Stimulated activated effector memory CD8-positive, alpha-beta T cell treated with anti-CD3 and anti-CD28 coated beads, Interleukin-12 subunit alpha, Interleukin-12 subunit beta, amount 100 ng/mL, for 72 hours (primary cell): ENCODE results near the gene AKAP8L.
"Not testable (repeated sequence)": the region's sequence is repeated elsewhere in the genome, so short reads cannot be mapped to it uniquely, and the experiment has no call there.

Source experiments
- ATAC-seq: fragments of 150-1000 bp; cut with Tn5 transposase; 2 replicates; pipeline ENCODE4 v1.10.0; 2021
- DNase-seq, 2 donors: peaks; one replicate each; pipeline ENCODE4 v3.0.0; 2021 to 2022; ENCODE audit warnings: low spot score in 2 of 2
- H3K27ac Mint-ChIP-seq: one replicate; pipeline ENCODE4 v1.8.0; 2022; ENCODE audit warnings: mild to moderate bottlenecking, mixed read lengths
- H3K36me3 Mint-ChIP-seq: one replicate; pipeline ENCODE4 v1.8.0; 2022; ENCODE audit warnings: mild to moderate bottlenecking, mixed read lengths
- H3K4me1 Mint-ChIP-seq: one replicate; pipeline ENCODE4 v1.8.0; 2022; ENCODE audit warnings: mixed read lengths
- H3K4me3 Mint-ChIP-seq: one replicate; pipeline ENCODE4 v1.8.0; 2022; ENCODE audit warnings: mild to moderate bottlenecking, mixed read lengths
- H3K9me3 Mint-ChIP-seq: one replicate; pipeline ENCODE4 v1.8.0; 2022; ENCODE audit warnings: mixed read lengths

Gene AKAP8L

GRCh38 chr19:15371786-15372380, 46.9 kb downstream of the AKAP8L start:
- Mint-ChIP-seq H3K4me1 (peaks cover 30% of the 10 kb centered on the region), H3K36me3 (peaks cover 96% of the 10 kb centered on the region), H3K4me3 (no peak overlapping the region), H3K27ac (no peak overlapping the region), H3K9me3 (no peaks in the 10 kb centered on the region)
- ATAC-seq (no peak), DNase-seq (no peak)

- peaks cover 26% of the 10 kb centered on the region for H3K4me1 Mint-ChIP-seq
- H3K9me3 Mint-ChIP-seq = no peaks in the 10 kb centered on the region
- H3K4me3 Mint-ChIP-seq = no peak overlapping the region
- ATAC-seq (no peak), DNase-seq (no peak)
- no peak overlapping the region for H3K27ac Mint-ChIP-seq
- H3K36me3 Mint-ChIP-seq = peaks cover 97% of the 10 kb centered on the region
These were observed 47.7 kb downstream of the AKAP8L start for GRCh38 chr19:15371119-15371518.

GRCh38 chr19:15369594-15369891, 49.2 kb downstream of the AKAP8L start:
- no peak overlapping the region for H3K4me3 Mint-ChIP-seq
- ATAC-seq = no peak
- H3K4me1 Mint-ChIP-seq = peaks cover 26% of the 10 kb centered on the region
- peaks cover 100% of the 10 kb centered on the region for H3K36me3 Mint-ChIP-seq
- no peaks in the 10 kb centered on the region for H3K9me3 Mint-ChIP-seq
- no peak for DNase-seq
- no peak overlapping the region for H3K27ac Mint-ChIP-seq

GRCh38 chr19:15368798-15369593, 49.8 kb downstream of the AKAP8L start:
- DNase-seq = no peak
- Mint-ChIP-seq H3K4me3 (no peak overlapping the region), H3K27ac (peak overlapping the region; percentile 50), H3K36me3 (peaks cover 100% of the 10 kb centered on the region), H3K4me1 (peaks cover 26% of the 10 kb centered on the region), H3K9me3 (no peaks in the 10 kb centered on the region)
- no peak for ATAC-seq

- no peaks in the 10 kb centered on the region for H3K9me3 Mint-ChIP-seq
- H3K36me3 Mint-ChIP-seq = peaks cover 97% of the 10 kb centered on the region
- ATAC-seq (no peak), DNase-seq (no peak)
- H3K4me3 Mint-ChIP-seq = no peak overlapping the region
- H3K27ac Mint-ChIP-seq = peak overlapping the region; percentile 50
- H3K4me1 Mint-ChIP-seq = peaks cover 17% of the 10 kb centered on the region
These were observed 50.6 kb downstream of the AKAP8L start for GRCh38 chr19:15368051-15368632.

- no peak overlapping the region for H3K27ac Mint-ChIP-seq
- DNase-seq (no peak), ATAC-seq (no peak)
- no peak overlapping the region for H3K4me3 Mint-ChIP-seq
- H3K36me3 Mint-ChIP-seq = peaks cover 96% of the 10 kb centered on the region
- peaks cover 11% of the 10 kb centered on the region for H3K4me1 Mint-ChIP-seq
- H3K9me3 Mint-ChIP-seq = no peaks in the 10 kb centered on the region
These were observed 51.3 kb downstream of the AKAP8L start for GRCh38 chr19:15367439-15367838.

- ATAC-seq = peak; percentile 26
- Mint-ChIP-seq H3K9me3 (no peaks in the 10 kb centered on the region), H3K36me3 (peaks cover 96% of the 10 kb centered on the region), H3K4me1 (peaks cover 18% of the 10 kb centered on the region), H3K27ac (no peak overlapping the region), H3K4me3 (no peak overlapping the region)
- no peak for DNase-seq
These were observed 53.5 kb downstream of the AKAP8L start for GRCh38 chr19:15365264-15365663.

- H3K4me1 Mint-ChIP-seq = peaks cover 22% of the 10 kb centered on the region
- H3K27ac Mint-ChIP-seq, H3K9me3 Mint-ChIP-seq: not testable (repeated sequence)
These were observed 55.0 kb downstream of the AKAP8L start for GRCh38 chr19:15363791-15364190.

GRCh38 chr19:15363048-15363447, 55.7 kb downstream of the AKAP8L start:
- ATAC-seq, H3K27ac Mint-ChIP-seq, H3K9me3 Mint-ChIP-seq, H3K4me3 Mint-ChIP-seq, DNase-seq: not testable (repeated sequence)
- Mint-ChIP-seq H3K36me3 (peaks cover 96% of the 10 kb centered on the region), H3K4me1 (peaks cover 16% of the 10 kb centered on the region)

More at GRCh38 chr19:15363791-15364190, 55.0 kb downstream of the AKAP8L start:
- peaks cover 96% of the 10 kb centered on the region for H3K36me3 Mint-ChIP-seq
- not testable (repeated sequence) for H3K4me3 Mint-ChIP-seq, ATAC-seq, DNase-seq

GRCh38 chr19:15360015-15360414, 58.8 kb downstream of the AKAP8L start:
- peaks cover 96% of the 10 kb centered on the region for H3K36me3 Mint-ChIP-seq
- peak; percentile 85 for ATAC-seq
- H3K4me3 Mint-ChIP-seq, DNase-seq, H3K9me3 Mint-ChIP-seq: not testable (repeated sequence)
- H3K27ac Mint-ChIP-seq = peak overlapping the region; percentile 48
- peaks cover 16% of the 10 kb centered on the region for H3K4me1 Mint-ChIP-seq

- Mint-ChIP-seq H3K9me3 (no peaks in the 10 kb centered on the region), H3K4me1 (peaks cover 16% of the 10 kb centered on the region), H3K4me3 (no peak overlapping the region), H3K27ac (peak overlapping the region; percentile 48), H3K36me3 (peaks cover 96% of the 10 kb centered on the region)
- DNase-seq = no peak
- ATAC-seq = no peak
These were observed 59.9 kb downstream of the AKAP8L start for GRCh38 chr19:15358918-15359317.

GRCh38 chr19:15357906-15358305, 60.9 kb downstream of the AKAP8L start:
- no peaks in the 10 kb centered on the region for H3K9me3 Mint-ChIP-seq
- peaks cover 16% of the 10 kb centered on the region for H3K4me1 Mint-ChIP-seq
- H3K27ac Mint-ChIP-seq = peak overlapping the region; percentile 48
- H3K36me3 Mint-ChIP-seq = peaks cover 100% of the 10 kb centered on the region
- DNase-seq (no peak), ATAC-seq (no peak)
- no peak overlapping the region for H3K4me3 Mint-ChIP-seq

GRCh38 chr19:15354566-15355296, 64.1 kb downstream of the AKAP8L start:
- DNase-seq (no peak), ATAC-seq (no peak)
- no peaks in the 10 kb centered on the region for H3K4me1 Mint-ChIP-seq
- H3K36me3 Mint-ChIP-seq = peaks cover 93% of the 10 kb centered on the region
- no peak overlapping the region for H3K27ac Mint-ChIP-seq
- H3K4me3 Mint-ChIP-seq = no peak overlapping the region
- no peaks in the 10 kb centered on the region for H3K9me3 Mint-ChIP-seq

GRCh38 chr19:15353908-15354307, 64.9 kb downstream of the AKAP8L start:
- Mint-ChIP-seq H3K4me1 (no peaks in the 10 kb centered on the region), H3K9me3 (no peaks in the 10 kb centered on the region), H3K4me3 (no peak overlapping the region), H3K36me3 (peaks cover 89% of the 10 kb centered on the region), H3K27ac (no peak overlapping the region)
- no peak for ATAC-seq
- no peak for DNase-seq

- not testable (repeated sequence) for H3K27ac Mint-ChIP-seq, H3K9me3 Mint-ChIP-seq, DNase-seq, H3K4me1 Mint-ChIP-seq, ATAC-seq, H3K4me3 Mint-ChIP-seq
- H3K36me3 Mint-ChIP-seq = peaks cover 78% of the 10 kb centered on the region
These were observed 66.3 kb downstream of the AKAP8L start for GRCh38 chr19:15352535-15352934.
